ENCODE data around the gene NKAP. TPM values are rescaled to one million over a fixed set of nuclear protein-coding genes. Genes with fewer than 3 reads are reported as not detected.

NKAP gene
- total and polyA plus RNA-seq, 2 of the 8 experiments (the other 6 are each of a cell fraction or from before 2014, with no cell fraction given), result 2.8 to 7.1 TPM

- TF ChIP-seq JUND (IDR thresholded peaks at IDR 0.05; ENCODE audit: low read length), result no peak
- no peak for TF ChIP-seq POLR2AphosphoS5 (IDR thresholded peaks at IDR 0.05; ENCODE audit: low read depth, low read length)
- no peak for TF ChIP-seq TEAD4 (IDR thresholded peaks at IDR 0.05; ENCODE audit: low read depth, low read length)
- no peak for TF ChIP-seq EZH2 (IDR thresholded peaks at IDR 0.05; ENCODE audit: low read depth, low read length, severe bottlenecking)
- no peak for TF ChIP-seq CTCF (IDR thresholded peaks at IDR 0.05; ENCODE audit: control extremely low read depth in 1 of 3, insufficient read depth in 1 of 3, low read depth in 1 of 3, low read length in 3 of 3)
- TF ChIP-seq CHD1 (IDR thresholded peaks at IDR 0.05; ENCODE audit: low read depth, low read length), result no peak
- TF ChIP-seq SIRT6 (IDR thresholded peaks at IDR 0.05; ENCODE audit: low read length), result no peak
- no peak for TF ChIP-seq GABPA (IDR thresholded peaks at IDR 0.05; ENCODE audit: borderline replicate concordance, insufficient read depth, low read length)
These were observed 42.6 kb downstream of the NKAP start (continued) for GRCh38 chrX:119900976-119901375.

Data from H1 (cell line).